Activated naive CD8-positive, alpha-beta T cell (primary cell): ENCODE measurements around the gene PLXNA4.
"Not testable (repeated sequence)": the region's sequence is repeated elsewhere in the genome, so short reads cannot be mapped to it uniquely, and the experiment has no call there.

Experiments used
- H3K27ac Mint-ChIP-seq: one replicate; pipeline ENCODE4 v1.8.0; 2021; ENCODE audit warnings: mixed read lengths
- H3K27me3 Mint-ChIP-seq: one replicate; pipeline ENCODE4 v1.8.0; 2021; ENCODE audit warnings: mixed read lengths
- H3K36me3 Mint-ChIP-seq: one replicate; pipeline ENCODE4 v1.8.0; 2021; ENCODE audit warnings: mixed read lengths
- H3K4me1 Mint-ChIP-seq: one replicate; pipeline ENCODE4 v1.8.0; 2021; ENCODE audit warnings: low read depth, mixed read lengths
- H3K4me3 Mint-ChIP-seq: one replicate; pipeline ENCODE4 v1.8.0; 2021; ENCODE audit warnings: mild to moderate bottlenecking, mixed read lengths
- H3K9me3 Mint-ChIP-seq: one replicate; pipeline ENCODE4 v1.8.0; 2021; ENCODE audit warnings: low read depth, mixed read lengths

PLXNA4 gene

DNA sequence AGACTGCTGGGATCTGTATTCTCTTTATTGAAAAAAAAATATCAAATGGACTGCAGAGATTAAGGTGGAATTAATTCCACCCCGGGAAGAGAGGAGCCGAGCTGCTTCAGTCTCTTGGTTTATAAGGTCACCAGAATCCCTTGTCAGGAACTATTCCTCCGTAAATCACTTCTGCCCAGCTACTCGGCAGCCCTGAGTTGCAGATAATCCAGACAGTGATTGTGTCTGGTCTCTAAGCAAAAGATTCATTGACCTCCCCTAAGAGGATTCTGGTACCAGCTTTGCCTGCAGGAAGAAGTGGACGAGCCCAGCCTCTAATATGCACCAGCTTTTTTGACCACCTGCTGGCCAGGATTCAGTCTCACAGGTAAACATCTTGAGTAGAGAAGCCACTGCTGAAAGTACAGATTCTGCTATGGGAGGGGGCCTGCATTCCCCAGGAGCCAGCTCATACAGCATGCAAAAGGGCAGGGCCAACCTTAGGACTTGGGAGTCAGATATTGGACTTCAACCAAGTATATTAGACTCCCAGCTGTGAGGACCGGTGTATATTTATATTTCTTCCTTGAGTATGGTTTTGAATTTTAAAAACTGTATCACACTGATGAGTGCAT lies 27.1 kb upstream of the PLXNA4 start:
- Mint-ChIP-seq H3K4me3 (no peak overlapping the region), H3K9me3 (no peaks in the 10 kb centered on the region), H3K4me1 (no peaks in the 10 kb centered on the region)

DNA sequence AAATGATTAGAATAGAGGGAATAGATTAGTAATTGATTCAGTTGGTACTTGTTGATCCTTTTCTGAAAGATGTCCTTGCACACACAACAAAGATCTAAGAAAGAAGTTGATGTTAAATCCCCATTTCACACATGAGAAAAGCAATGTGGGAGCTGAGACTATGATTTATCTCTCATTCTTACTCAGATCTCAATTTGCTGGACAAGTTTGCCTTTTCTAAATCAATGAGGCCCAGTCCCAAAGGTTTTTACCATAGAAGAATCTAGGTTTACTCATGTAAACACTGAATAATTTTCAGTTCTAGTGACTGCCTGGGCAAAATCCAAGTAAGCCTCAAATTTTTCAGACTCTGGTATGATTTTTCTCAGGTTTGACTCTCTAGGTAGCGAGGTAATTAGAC lies 25.5 kb upstream of the PLXNA4 start:
- H3K27me3 Mint-ChIP-seq: peaks cover 3% of the 10 kb centered on the region
- no peak overlapping the region for H3K4me3 Mint-ChIP-seq
- no peak overlapping the region for H3K27ac Mint-ChIP-seq
- H3K36me3 Mint-ChIP-seq: no peaks in the 10 kb centered on the region
- no peaks in the 10 kb centered on the region for H3K9me3 Mint-ChIP-seq
- no peaks in the 10 kb centered on the region for H3K4me1 Mint-ChIP-seq

More for the DNA sequence above, 27.1 kb upstream of the PLXNA4 start:
- Mint-ChIP-seq H3K27me3 (peaks cover 3% of the 10 kb centered on the region), H3K27ac (no peak overlapping the region), H3K36me3 (no peaks in the 10 kb centered on the region)

DNA sequence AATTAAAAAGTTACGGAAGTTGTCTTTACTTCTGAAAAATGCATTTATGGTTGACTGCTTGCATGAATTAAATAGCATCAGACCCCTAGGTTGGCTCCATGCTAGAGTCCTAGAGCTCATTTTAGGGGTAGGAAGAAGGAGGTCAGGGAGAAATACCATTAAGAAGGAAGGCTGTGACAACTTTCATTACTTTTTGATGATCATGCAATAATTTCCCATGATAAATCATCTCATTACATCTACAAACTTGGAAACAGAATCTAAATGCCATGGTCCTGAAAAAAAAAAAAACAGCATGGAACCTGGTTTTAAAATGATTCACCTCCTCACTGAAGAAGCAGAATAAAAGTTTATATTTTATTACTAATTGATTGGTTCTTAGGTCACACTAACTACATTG lies 20.3 kb upstream of the PLXNA4 start:
- no peak overlapping the region for H3K4me3 Mint-ChIP-seq
- H3K27me3 Mint-ChIP-seq: peaks cover 3% of the 10 kb centered on the region
- H3K27ac Mint-ChIP-seq: no peak overlapping the region

DNA sequence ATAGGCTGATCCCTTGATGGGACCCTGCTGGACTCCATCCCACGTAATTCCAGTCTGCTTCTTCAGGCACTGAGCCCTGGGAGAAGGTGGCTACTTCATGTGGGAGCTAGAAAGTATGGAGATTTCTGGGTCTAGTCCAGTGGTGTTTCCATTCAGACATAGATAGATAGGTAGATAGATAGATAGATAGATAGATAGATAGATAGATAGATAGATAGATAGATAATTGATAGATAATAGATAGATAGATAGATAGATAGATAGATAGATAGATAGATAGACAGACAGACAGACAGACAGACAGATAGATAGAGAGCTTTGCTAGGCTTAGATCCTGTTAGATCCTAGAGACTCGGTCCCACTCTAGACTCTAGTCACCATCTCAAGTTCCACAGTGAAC lies 18.5 kb upstream of the PLXNA4 start:
- not testable (repeated sequence) for H3K4me3 Mint-ChIP-seq, H3K27ac Mint-ChIP-seq, H3K27me3 Mint-ChIP-seq, H3K36me3 Mint-ChIP-seq, H3K4me1 Mint-ChIP-seq, H3K9me3 Mint-ChIP-seq

More for the DNA sequence above, 20.3 kb upstream of the PLXNA4 start:
- Mint-ChIP-seq H3K9me3 (no peaks in the 10 kb centered on the region), H3K4me1 (no peaks in the 10 kb centered on the region), H3K36me3 (no peaks in the 10 kb centered on the region)

DNA sequence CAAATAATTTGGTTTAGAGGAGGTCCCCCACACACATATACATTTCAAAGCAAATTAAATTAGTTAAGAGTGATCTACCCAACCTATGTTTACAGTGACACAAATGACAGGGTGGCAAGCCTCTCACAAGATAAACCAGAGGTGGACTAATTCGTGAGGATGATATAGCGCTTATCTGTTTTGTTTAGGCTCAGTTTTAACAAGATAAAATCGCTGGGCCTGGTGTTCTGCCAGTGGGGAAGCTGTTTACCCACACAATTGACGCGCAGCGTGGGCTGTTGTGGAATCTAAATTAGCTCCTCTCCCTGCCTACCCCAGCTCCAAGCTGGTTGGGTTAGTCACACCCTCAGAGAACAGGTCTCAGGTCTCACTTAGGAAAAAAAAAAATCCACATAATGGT lies 16.7 kb upstream of the PLXNA4 start:
- H3K4me1 Mint-ChIP-seq: no peaks in the 10 kb centered on the region
- H3K27me3 Mint-ChIP-seq: no peaks in the 10 kb centered on the region
- no peaks in the 10 kb centered on the region for H3K9me3 Mint-ChIP-seq
- no peak overlapping the region for H3K27ac Mint-ChIP-seq
- no peaks in the 10 kb centered on the region for H3K36me3 Mint-ChIP-seq
- no peak overlapping the region for H3K4me3 Mint-ChIP-seq

DNA sequence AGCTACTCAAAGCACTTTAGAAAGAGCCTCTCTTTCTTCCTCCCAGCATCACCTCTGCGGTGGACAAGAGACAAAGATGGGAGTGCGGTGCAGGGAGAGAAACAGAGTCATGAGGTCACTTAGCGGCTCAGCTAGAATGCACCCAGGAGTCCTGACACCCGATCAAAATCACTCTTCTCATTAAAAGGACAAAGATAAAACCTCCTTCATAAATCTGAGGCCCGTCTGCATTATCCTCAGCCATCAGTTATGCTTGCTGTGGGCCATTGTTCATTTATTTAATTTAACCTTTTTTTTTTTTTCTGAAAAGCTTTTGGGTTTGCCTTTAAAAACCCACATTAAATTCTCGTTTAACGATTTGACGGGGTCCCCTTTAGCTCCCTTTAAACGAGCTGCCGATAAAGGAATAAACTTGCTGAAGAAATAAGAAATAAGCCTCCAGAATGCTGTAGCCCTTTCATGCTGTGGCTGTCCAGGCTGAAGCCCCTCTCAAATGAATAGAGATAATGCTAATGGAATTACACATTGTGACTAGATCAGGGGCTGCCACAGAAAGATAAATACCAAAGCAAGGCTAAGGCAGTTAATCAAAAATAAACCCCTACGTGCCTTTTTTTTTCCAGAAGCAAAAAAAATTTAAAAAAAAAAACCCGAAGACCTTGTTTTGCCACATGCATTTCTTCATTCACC lies 16.1 kb upstream of the PLXNA4 start:
- no peaks in the 10 kb centered on the region for H3K9me3 Mint-ChIP-seq
- no peaks in the 10 kb centered on the region for H3K27me3 Mint-ChIP-seq
- H3K4me3 Mint-ChIP-seq: no peak overlapping the region
- H3K27ac Mint-ChIP-seq: no peak overlapping the region
- H3K36me3 Mint-ChIP-seq: no peaks in the 10 kb centered on the region
- no peaks in the 10 kb centered on the region for H3K4me1 Mint-ChIP-seq

DNA sequence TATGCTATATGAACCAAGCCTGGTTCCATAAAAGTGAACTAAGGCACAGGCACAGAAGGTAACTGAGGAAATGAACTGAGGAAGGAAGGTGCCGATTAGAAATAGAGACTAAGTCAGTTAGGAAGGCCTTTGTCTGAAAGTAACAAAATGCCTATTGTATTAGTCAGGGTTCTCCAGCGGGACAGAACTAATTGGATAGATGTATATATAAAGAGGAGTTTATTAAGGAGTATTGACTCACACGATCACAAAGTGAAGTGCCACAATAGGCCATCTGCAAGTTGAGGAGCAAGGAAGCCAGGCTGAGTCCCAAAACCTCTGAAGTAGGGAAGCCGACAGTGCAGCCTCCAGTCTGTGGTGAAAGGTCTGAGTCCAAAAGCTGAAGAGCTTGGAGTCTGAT lies 13.9 kb upstream of the PLXNA4 start:
- H3K27me3 Mint-ChIP-seq: peaks cover 1% of the 10 kb centered on the region

DNA sequence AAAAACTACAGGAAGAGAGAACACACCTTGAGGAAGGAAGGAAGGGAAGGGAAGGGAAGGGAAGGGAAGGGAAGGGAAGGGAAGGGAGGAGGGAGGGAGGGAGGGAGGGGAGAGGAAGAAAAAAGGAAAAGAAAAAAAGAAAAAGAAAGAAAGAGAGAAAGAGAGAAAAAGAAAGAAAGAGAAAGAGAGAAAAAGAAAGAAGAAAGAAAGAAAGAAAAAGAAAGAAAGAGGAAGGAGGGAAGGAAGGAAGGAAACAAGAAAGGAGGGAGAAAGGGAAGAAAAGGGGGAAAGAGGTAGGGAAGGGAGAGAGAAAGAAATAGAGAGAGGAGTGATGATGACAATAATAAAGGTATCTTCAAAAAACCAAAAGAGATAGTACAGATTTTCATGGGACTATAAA lies 12.3 kb upstream of the PLXNA4 start:
- H3K27ac Mint-ChIP-seq: no peak overlapping the region
- no peaks in the 10 kb centered on the region for H3K9me3 Mint-ChIP-seq
- H3K27me3 Mint-ChIP-seq: peaks cover 1% of the 10 kb centered on the region
- no peaks in the 10 kb centered on the region for H3K36me3 Mint-ChIP-seq
- no peaks in the 10 kb centered on the region for H3K4me1 Mint-ChIP-seq
- no peak overlapping the region for H3K4me3 Mint-ChIP-seq

More for the DNA sequence above, 13.9 kb upstream of the PLXNA4 start:
- Mint-ChIP-seq H3K27ac (no peak overlapping the region), H3K4me3 (no peak overlapping the region), H3K36me3 (no peaks in the 10 kb centered on the region), H3K9me3 (no peaks in the 10 kb centered on the region), H3K4me1 (no peaks in the 10 kb centered on the region)

DNA sequence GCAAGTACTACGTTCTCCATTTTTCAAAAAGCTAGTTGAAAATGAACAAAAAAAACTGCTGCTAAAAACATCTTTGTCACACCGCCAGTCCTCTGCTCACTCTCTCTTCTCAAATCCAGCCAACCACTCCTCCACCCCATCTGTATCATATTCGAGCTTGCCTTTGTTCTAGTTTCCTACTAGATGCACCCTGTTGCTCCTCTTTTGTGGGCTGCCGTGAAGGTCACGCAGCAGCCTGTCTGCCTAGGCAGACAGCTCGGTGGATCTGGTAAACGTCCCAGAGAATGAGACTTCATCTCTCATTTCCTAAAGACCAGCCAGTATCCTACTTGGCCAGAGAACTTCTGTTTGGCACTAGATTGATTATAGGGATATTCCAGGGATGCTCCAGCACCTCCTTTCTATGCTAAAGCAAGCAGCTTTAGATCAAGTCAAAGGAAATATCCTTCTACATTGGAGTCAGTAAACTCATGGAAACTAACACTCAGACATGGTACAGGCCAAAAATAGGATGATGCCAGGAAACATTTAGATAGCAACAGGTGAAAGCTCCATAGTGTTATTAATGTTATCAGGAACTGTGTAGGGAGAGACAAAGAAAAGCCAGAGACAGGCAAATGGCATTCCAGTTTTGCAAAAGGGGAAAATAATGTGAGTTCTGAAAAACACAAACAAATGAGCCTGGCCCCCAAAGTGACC lies 8.7 kb upstream of the PLXNA4 start:
- no peak overlapping the region for H3K27ac Mint-ChIP-seq
- H3K9me3 Mint-ChIP-seq: no peaks in the 10 kb centered on the region
- no peaks in the 10 kb centered on the region for H3K4me1 Mint-ChIP-seq
- H3K27me3 Mint-ChIP-seq: peaks cover 3% of the 10 kb centered on the region
- H3K36me3 Mint-ChIP-seq: no peaks in the 10 kb centered on the region
- no peak overlapping the region for H3K4me3 Mint-ChIP-seq

DNA sequence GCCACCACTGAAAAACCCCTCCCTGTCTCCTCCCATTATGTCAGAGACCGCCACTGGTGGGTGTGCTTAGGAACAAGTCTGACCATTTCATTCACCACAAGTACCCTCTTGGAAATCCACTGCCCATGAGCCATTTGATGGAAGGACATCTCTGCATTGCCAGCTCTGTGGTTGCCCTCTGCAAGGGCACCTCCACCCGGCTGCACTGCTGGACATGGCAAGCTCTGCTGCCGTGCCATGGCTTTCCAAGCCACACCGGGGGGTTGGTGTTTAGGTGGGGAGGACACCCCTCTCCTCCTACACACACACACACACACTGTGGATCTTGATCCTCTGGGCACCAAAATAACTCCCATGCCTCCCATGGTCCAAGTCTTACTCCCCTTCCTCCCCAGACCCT lies 5.2 kb upstream of the PLXNA4 start:
- Mint-ChIP-seq H3K27me3 (peaks cover 13% of the 10 kb centered on the region), H3K9me3 (no peaks in the 10 kb centered on the region), H3K27ac (no peak overlapping the region), H3K36me3 (no peaks in the 10 kb centered on the region), H3K4me3 (no peak overlapping the region), H3K4me1 (peaks cover 7% of the 10 kb centered on the region)

DNA sequence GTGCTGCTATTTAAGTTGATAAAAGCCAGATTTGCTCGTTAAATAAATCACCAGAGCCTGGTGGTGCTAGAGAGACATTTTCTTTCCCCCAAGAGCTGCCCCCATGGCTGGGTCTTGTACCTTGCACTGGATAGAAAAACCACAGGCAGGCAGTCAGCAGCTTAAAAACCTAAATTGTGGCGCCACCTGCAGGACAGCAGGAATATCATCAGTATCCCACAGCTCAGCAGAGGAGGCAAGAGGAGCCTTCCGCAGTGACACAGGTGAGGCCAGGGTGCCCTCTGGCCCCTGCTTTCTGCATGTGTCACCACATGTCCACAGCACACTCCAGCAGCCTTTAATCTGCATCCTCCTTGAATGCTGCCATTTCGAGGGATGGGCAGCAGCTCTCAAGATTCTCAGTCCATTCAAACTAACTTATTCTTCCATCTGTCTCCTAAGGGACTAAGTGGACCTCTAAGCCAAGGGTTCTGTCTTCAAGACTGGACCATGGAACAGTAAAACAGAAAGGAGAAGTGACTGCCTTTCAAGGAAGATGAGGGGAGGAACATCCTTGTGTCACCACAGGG lies 4.5 kb upstream of the PLXNA4 start:
- Mint-ChIP-seq H3K9me3 (no peaks in the 10 kb centered on the region), H3K4me3 (no peak overlapping the region), H3K27ac (no peak overlapping the region), H3K27me3 (peaks cover 12% of the 10 kb centered on the region), H3K4me1 (peaks cover 7% of the 10 kb centered on the region), H3K36me3 (no peaks in the 10 kb centered on the region)

DNA sequence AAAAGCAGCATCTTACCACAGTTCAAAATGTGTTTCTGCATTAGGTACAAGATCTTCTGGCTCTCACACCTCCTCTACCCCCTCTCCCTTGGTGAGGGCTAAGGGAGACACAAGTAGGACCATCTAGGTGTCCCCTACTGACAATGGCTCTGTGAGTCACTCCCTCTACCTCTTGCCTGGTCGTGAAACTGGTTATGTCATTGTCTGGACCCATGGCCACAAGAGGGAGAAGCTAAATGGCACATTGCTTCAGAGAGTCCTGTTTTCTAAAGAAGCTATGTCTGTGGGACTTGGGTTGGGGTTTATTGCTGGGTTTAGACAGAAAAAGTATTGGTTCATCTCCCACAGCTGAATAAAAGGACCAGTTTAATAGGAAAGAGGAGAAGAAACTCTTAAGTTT lies 4.0 kb upstream of the PLXNA4 start:
- peaks cover 8% of the 10 kb centered on the region for H3K4me1 Mint-ChIP-seq
- no peak overlapping the region for H3K4me3 Mint-ChIP-seq
- peaks cover 15% of the 10 kb centered on the region for H3K27me3 Mint-ChIP-seq
- H3K27ac Mint-ChIP-seq: no peak overlapping the region
- no peaks in the 10 kb centered on the region for H3K36me3 Mint-ChIP-seq
- no peaks in the 10 kb centered on the region for H3K9me3 Mint-ChIP-seq

DNA sequence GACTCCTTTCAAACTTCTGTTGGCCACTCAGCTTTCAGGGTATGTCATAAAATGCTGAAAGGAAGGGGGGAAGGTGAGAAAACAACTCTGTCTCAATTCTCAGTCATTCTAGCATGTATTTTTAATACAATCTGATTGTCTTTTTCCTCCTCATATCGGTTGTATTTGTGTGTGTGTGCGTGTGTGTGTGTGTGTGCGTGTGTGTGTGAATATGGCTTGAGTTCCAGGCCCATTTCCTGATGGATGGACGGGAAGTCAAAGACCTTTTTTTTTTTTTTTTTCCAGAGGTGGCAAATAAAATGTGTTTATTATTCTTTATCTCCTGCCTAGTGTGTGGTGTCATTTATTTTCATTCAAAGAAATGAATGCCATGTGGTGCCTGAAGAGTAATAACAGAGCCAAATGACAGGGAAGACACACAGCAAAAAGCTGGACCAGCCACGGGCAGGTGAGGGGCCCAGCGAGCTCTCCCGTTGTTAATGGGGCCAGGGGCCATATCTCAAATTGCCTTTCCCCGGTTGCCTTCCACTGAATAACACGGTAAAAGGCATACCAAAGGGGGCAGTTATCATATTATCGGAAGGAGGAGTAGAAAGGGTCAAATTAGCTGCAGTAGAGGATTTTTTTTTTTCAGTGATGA lies 3.1 kb upstream of the PLXNA4 start:
- peaks cover 16% of the 10 kb centered on the region for H3K4me1 Mint-ChIP-seq
- H3K27me3 Mint-ChIP-seq: peaks cover 21% of the 10 kb centered on the region
- no peak overlapping the region for H3K27ac Mint-ChIP-seq
- H3K4me3 Mint-ChIP-seq: no peak overlapping the region
- H3K36me3 Mint-ChIP-seq: no peaks in the 10 kb centered on the region
- H3K9me3 Mint-ChIP-seq: no peaks in the 10 kb centered on the region

DNA sequence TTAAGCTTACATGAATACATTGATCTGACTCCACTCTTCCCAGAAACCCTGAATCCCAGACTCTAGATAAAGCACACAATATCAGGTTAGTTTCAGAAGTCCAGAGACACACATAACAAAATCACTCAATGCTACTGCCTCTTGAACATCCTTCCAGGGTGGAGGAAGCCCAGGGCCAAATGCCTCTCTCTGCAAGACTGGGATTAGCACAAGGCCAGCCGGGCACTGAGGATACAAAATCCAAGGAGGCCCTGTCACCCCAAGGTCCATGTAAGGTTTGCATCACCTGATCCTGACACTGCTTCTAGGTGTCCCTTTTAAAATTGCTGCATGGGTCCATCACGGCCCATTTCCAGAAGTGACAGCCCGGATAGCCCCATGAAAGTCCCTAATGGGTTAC lies 2.6 kb upstream of the PLXNA4 start:
- no peak overlapping the region for H3K27ac Mint-ChIP-seq
- H3K27me3 Mint-ChIP-seq: peaks cover 23% of the 10 kb centered on the region
- H3K36me3 Mint-ChIP-seq: no peaks in the 10 kb centered on the region
- no peaks in the 10 kb centered on the region for H3K9me3 Mint-ChIP-seq
- H3K4me3 Mint-ChIP-seq: no peak overlapping the region
- H3K4me1 Mint-ChIP-seq: peaks cover 19% of the 10 kb centered on the region

DNA sequence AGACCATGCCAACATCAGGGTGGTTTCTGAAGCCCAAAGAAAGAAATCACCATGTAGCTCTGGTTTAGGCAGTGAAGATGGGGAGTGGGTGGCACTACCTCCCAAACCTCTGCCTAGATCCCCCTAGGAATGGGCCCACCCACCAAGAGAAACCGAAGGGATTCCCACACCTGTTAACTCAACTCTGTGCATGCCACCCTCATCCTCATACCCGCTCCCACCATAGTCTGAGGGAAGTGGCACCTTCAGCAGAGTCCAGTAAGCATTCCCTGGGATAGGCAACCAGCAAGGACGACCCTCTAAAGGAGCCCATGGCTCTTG lies 1.7 kb upstream of the PLXNA4 start:
- no peak overlapping the region for H3K27ac Mint-ChIP-seq
- H3K27me3 Mint-ChIP-seq: peaks cover 29% of the 10 kb centered on the region
- H3K4me3 Mint-ChIP-seq: peak overlapping the region; percentile 70
- no peaks in the 10 kb centered on the region for H3K36me3 Mint-ChIP-seq
- peaks cover 24% of the 10 kb centered on the region for H3K4me1 Mint-ChIP-seq
- no peaks in the 10 kb centered on the region for H3K9me3 Mint-ChIP-seq
